ENCODE measurements around the gene KIF19. TPM values are rescaled to one million over a fixed set of nuclear protein-coding genes. Genes with fewer than 3 reads are reported as not detected.

KIF19 gene
- polyA plus RNA-seq, 1 donor (not counting 4 experiments of a cell fraction or from before 2014, with no cell fraction given), result not detected

DNA sequence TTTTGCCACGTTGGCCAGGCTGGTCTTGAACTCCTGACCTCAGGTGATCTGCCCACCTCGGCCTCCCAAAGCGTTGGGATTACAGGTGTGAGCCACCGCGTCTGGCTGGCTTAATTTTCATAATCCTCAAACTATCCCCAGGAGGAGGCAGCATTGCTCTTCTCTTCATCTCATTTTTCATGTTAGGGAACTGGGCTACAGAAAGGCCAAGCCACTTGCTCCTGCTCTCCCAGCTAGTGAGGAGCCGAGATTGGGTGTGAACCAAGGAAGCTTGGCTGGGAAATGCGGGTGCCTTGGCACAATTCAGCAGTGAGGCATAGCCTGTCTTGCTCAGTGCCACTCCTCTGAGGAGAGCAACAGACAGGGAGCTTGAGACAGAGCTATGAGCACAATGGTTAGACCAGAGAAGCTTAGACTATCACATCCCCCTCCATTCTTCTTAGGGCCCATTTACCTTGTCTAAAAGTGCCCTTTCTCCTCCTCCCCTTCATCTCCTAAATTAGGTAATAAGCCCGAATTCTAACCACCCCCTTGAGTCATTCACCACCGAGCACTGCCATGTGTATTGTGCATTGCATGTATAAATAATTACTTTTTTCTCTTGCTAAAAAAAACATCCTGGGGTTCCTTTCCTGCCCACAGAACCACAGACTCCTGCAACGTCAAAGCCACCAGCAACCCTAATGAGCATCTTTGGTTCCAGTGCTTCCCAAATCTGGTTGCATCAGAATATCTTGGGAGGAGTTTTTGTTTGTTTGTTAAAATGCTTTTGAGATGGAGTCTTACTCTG, 20.0 kb upstream of the KIF19 start:
- H3K4me3 ChIP-seq (ENCODE audit: control insufficient read depth in 2 of 3, extremely low read depth in 1 of 3, insufficient read depth in 2 of 3, low read depth in 1 of 3, low read length in 3 of 3), result no peak overlapping the region
- no peak overlapping the region for H3K4me2 ChIP-seq (ENCODE audit: control insufficient read depth, extremely low read depth, insufficient read depth, low read depth, low read length)
- no peaks in the 10 kb centered on the region for H4K20me1 ChIP-seq (ENCODE audit: control insufficient read depth, extremely low read depth, insufficient read depth, low read length)
- FAIRE-seq (no peak), DNase-seq (ENCODE audit: low read depth, low spot score) (no peak)
- peaks cover 9% of the 10 kb centered on the region for H3K27me3 ChIP-seq (ENCODE audit: control insufficient read depth, extremely low read depth, insufficient read depth, low read length)
- H3K4me1 ChIP-seq (ENCODE audit: control insufficient read depth, extremely low read depth, insufficient read depth, low read length), result no peaks in the 10 kb centered on the region
- H2AFZ ChIP-seq (ENCODE audit: control insufficient read depth, low read length), result no peak overlapping the region
- no peaks in the 10 kb centered on the region for H3K9me3 ChIP-seq (ENCODE audit: control insufficient read depth, low read depth, low read length)
- no peak overlapping the region for H3K9ac ChIP-seq (ENCODE audit: control insufficient read depth, extremely low read depth, insufficient read depth, low read length)
- no peaks in the 10 kb centered on the region for H3K36me3 ChIP-seq (ENCODE audit: control insufficient read depth in 2 of 2, extremely low read depth in 1 of 2, insufficient read depth in 2 of 2, low read length in 2 of 2)
- dilution Hi-C loops (cut with MboI; ENCODE audit: extremely low pct_ligation_motif_present, low sequenced_read_pairs), result no loop called here
- no peaks in the 10 kb centered on the region for H3K9me1 ChIP-seq (ENCODE audit: control insufficient read depth, extremely low read depth, insufficient read depth, low read length)
- no peak overlapping the region for H3K27ac ChIP-seq (ENCODE audit: control insufficient read depth, insufficient read depth, low read length)
- peak in 2 of 3 experiments; percentile 23 to 39 for TF ChIP-seq CTCF (optimal IDR thresholded peaks at IDR 0.05 in 1 of 3, IDR thresholded peaks at IDR 0.05 in 1 of 3, conservative IDR thresholded peaks at IDR 0.05 in 1 of 3; ENCODE audit: extremely low read depth in 1 of 3, insufficient read depth in 2 of 3, low read length in 3 of 3)
- no peak for TF ChIP-seq EZH2 (IDR thresholded peaks at IDR 0.05; ENCODE audit: low read length)
- H3K79me2 ChIP-seq (ENCODE audit: control insufficient read depth, insufficient read depth, low read length), result no peaks in the 10 kb centered on the region

DNA sequence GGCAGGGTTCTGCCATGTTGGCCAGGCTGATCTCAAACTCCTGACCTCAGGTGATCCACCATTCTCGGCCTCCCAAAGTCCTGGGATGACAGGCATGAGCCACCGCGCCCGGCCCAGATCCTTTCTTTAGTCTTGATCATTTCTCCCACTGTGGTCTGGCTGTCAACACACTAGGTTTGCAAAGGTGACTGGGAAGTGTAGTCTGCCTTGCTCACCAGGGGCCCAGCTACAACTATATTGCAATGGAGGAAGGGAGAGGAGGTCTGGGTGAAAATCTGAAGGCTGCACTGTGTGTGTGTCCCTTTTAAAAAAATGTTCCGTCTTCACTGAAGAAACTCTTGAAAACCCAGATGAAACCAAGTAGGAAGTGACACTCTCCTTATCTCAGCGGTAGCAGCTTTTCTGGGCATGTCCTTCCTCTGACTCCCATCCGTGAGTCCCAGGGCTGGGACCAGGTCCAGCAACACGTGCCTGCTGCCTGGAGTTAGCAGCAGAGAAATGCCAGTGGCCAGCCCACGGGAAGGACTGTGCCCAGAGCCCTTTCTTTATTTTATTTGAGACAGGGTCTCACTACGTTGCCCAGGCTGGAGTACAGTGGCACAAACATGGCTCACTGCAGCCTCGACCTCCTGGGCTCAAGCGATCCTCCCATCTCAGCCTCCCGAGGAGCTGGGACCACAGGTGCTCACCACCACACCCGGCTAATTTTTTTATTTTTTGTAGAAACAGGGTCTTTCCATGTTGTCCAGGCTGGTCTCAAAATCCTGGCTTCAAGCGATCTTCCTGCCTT, 17.8 kb upstream of the KIF19 start:
- Histone ChIP-seq H3K9me1 (ENCODE audit: control insufficient read depth, extremely low read depth, insufficient read depth, low read length) (no peaks in the 10 kb centered on the region), H3K9ac (ENCODE audit: control insufficient read depth, extremely low read depth, insufficient read depth, low read length) (no peak overlapping the region), H3K27ac (ENCODE audit: control insufficient read depth, insufficient read depth, low read length) (no peak overlapping the region), H3K27me3 (ENCODE audit: control insufficient read depth, extremely low read depth, insufficient read depth, low read length) (peaks cover 14% of the 10 kb centered on the region), H3K4me2 (ENCODE audit: control insufficient read depth, extremely low read depth, insufficient read depth, low read depth, low read length) (no peak overlapping the region), H3K4me3 (ENCODE audit: control insufficient read depth in 2 of 3, extremely low read depth in 1 of 3, insufficient read depth in 2 of 3, low read depth in 1 of 3, low read length in 3 of 3) (no peak overlapping the region), H4K20me1 (ENCODE audit: control insufficient read depth, extremely low read depth, insufficient read depth, low read length) (no peaks in the 10 kb centered on the region), H3K9me3 (ENCODE audit: control insufficient read depth, low read depth, low read length) (peaks cover 2% of the 10 kb centered on the region), H3K79me2 (ENCODE audit: control insufficient read depth, insufficient read depth, low read length) (no peaks in the 10 kb centered on the region), H3K4me1 (ENCODE audit: control insufficient read depth, extremely low read depth, insufficient read depth, low read length) (no peaks in the 10 kb centered on the region), H3K36me3 (ENCODE audit: control insufficient read depth in 2 of 2, extremely low read depth in 1 of 2, insufficient read depth in 2 of 2, low read length in 2 of 2) (no peaks in the 10 kb centered on the region), H2AFZ (ENCODE audit: control insufficient read depth, low read length) (no peak overlapping the region)
- no peak for TF ChIP-seq CTCF (optimal IDR thresholded peaks at IDR 0.05 in 1 of 3, IDR thresholded peaks at IDR 0.05 in 1 of 3, conservative IDR thresholded peaks at IDR 0.05 in 1 of 3; ENCODE audit: extremely low read depth in 1 of 3, insufficient read depth in 2 of 3, low read length in 3 of 3)
- TF ChIP-seq EZH2 (IDR thresholded peaks at IDR 0.05; ENCODE audit: low read length), result no peak
- no peak for FAIRE-seq
- no peak for DNase-seq (ENCODE audit: low read depth, low spot score)
- dilution Hi-C loops (cut with MboI; ENCODE audit: extremely low pct_ligation_motif_present, low sequenced_read_pairs), result no loop called here
